Retinal pigment epithelial cell (primary cell): ENCODE results near the gene NPIPA5.
"Not testable (repeated sequence)": the region's sequence is repeated elsewhere in the genome, so short reads cannot be mapped to it uniquely, and the experiment has no call there.

ENCODE experiments used
- DNase-seq: peaks from one replicate; pipeline ENCODE4 v3.0.0-alpha.2; 2010; ENCODE audit warnings: low read depth
- H3K4me3 ChIP-seq: 2 replicates; pipeline ENCODE4 v1.5.1; 2011; ENCODE audit warnings: mild to moderate bottlenecking, low read length, control low read depth, moderate library complexity

The NPIPA5 gene

DNA sequence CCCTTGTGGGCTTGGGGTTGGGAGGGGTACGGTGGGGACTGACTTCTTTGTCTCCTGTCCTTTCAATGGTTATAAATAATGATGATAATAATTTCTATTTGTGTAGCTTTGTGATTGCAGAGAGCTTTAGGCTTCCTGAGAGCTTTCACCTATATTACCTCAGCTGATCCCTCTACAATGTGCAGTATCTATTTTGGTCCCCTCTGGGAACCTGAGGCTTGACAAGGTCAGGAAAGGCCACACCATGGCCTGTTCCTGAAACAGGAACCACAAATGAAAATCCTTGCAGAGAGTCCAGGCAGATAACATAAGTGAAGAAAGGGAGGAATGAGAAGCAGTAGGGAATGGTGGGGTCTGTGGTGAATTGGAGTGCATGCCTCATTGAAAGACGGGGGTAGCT lies 42.5 kb downstream of the NPIPA5 start:
- DNase-seq, H3K4me3 ChIP-seq: not testable (repeated sequence)

- H3K4me3 ChIP-seq, DNase-seq: not testable (repeated sequence)
Measured at GRCh38 chr16:15333969-15334368, 44.1 kb downstream of the NPIPA5 start.

DNA sequence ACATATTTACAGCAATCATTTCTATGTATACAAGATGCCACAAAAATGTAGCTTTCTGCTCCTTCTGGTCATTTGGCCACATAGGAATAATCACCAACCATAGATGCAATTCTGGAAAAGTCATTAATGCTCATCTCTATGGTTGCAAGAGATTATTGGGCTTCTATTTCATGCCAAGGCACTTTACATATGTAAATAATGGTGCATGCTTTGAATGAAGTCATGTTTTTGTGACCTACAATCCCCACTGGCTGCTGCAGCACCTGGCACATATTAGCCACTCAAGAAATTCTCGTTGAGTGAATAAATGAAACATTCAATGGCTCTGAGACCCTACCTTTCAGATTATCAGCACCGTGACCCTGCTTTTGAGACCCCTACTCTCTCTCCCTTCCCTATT lies 47.1 kb downstream of the NPIPA5 start:
- H3K4me3 ChIP-seq, DNase-seq: not testable (repeated sequence)

GRCh38 chr16:15324954-15325353 lies 53.1 kb downstream of the NPIPA5 start:
- not testable (repeated sequence) for DNase-seq, H3K4me3 ChIP-seq

DNA sequence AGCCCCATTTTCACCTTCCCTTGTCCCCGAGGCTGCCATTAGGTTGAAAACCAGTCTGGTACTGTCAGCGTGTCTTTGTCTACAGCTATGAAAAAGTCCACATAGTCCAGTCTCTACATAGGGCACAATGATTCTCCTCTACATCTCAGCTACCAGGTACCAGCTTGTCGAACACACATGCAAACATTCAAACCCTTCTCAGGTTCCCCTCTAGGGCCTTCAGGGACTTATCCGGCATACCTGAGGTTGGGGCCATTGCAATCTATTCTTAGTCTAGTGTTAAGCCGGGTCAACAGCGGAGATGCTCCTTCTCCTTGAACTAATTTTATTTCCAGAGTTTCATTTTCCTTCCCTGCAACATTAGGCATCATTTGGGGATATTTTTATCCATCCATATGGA lies 54.7 kb downstream of the NPIPA5 start:
- DNase-seq, H3K4me3 ChIP-seq: not testable (repeated sequence)

DNA sequence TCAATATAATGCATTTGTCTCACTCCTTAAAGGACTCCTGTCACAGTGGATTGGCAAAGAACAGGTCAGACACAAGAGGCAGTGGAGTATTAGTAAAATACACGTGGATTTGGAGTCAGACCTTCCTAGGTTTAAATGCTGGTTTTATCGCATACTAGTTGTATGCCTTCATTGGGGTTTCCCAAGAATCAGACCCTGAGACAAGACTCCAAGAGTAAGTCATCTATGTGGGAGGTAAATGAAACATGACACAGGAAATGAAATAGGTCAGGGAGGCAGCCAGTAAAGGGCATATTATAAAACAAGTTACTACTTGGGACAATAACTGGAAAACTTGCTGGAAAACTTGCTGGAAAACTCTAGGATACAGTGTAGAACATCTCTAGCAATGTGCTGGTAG lies 56.9 kb downstream of the NPIPA5 start:
- not testable (repeated sequence) for H3K4me3 ChIP-seq, DNase-seq

DNA sequence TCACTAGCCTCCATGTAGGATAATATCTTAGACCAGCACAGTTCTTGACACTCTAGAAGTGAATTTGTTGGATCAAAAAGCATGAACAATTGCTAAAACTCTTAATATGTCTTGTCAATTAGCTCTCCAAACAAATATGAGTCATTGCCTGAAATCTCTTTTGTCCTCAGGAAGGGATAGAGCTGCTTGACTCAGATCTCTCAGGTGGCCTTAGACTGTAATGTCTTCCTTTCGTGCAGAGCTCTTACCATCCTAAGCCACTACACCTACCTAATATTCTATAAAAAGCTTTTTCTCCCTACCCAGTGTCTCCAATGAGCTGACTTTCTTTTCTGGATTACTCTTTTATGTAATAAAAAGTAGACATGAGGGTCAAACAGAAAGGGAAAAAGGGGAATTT lies 63.5 kb downstream of the NPIPA5 start:
- not testable (repeated sequence) for DNase-seq, H3K4me3 ChIP-seq
